Uterus (tissue), 2 donors: ENCODE data around the gene POU2F1.

Experiments used
- CTCF ChIP-seq, 4 experiments: fragments of 200-600 bp in 2 of 4; fragments of 450-650 bp in 2 of 4; sonication (generic) in 2 of 4; IDR thresholded peaks; one replicate each; pipeline ENCODE4 v1.5.1; 2016 to 2019; ENCODE audit warnings: antibody characterized with exemption in 4 of 4, mild to moderate bottlenecking in 2 of 4, moderate library complexity in 1 of 4
- POLR2A ChIP-seq, 2 donors: fragments of 450-650 bp; IDR thresholded peaks; one replicate each; pipeline ENCODE4 v1.6.1; 2016; ENCODE audit warnings: antibody characterized with exemption in 2 of 2, mild to moderate bottlenecking in 1 of 2, moderate library complexity in 1 of 2

- TF ChIP-seq CTCF (IDR thresholded peaks at IDR 0.05) (no peak), POLR2A (IDR thresholded peaks at IDR 0.05) (no peak)
Observed at GRCh38 chr1:167200272-167200671, 20.4 kb upstream of the POU2F1 start.
